Ecto neural progenitor cell (in vitro differentiated cells): ENCODE results near the gene COMTD1.
"Not testable (repeated sequence)": the region's sequence is repeated elsewhere in the genome, so short reads cannot be mapped to it uniquely, and the experiment has no call there.

Source experiments
- DNase-seq: peaks from one replicate; pipeline ENCODE4 v3.0.0-alpha.2; 2018; ENCODE audit warnings: low spot score

COMTD1 gene

GRCh38 chr10:75223507-75223906 is 12.2 kb downstream of the COMTD1 start:
- DNase-seq: no peak

- not testable (repeated sequence) for DNase-seq
Measured at GRCh38 chr10:75221492-75221891, 14.3 kb downstream of the COMTD1 start.

- no peak for DNase-seq
Measured at GRCh38 chr10:75220274-75220673, 15.5 kb downstream of the COMTD1 start.

GRCh38 chr10:75212343-75212742 is 23.4 kb downstream of the COMTD1 start:
- no peak for DNase-seq

GRCh38 chr10:75211007-75211691 is 24.6 kb downstream of the COMTD1 start:
- no peak for DNase-seq

GRCh38 chr10:75210282-75211006 is 25.3 kb downstream of the COMTD1 start, which contains the start of gene VDAC2:
VDAC2 (plus strand) TSS chr10:75210796; CDS start chr10:75211159, 363 bp downstream.
- peak; percentile 94 for DNase-seq

GRCh38 chr10:75209921-75210281 is 25.9 kb downstream of the COMTD1 start:
- DNase-seq: no peak

GRCh38 chr10:75209086-75209920 is 26.5 kb downstream of the COMTD1 start:
- DNase-seq: no peak

GRCh38 chr10:75208181-75208580 is 27.6 kb downstream of the COMTD1 start:
- no peak for DNase-seq

- DNase-seq: no peak
Measured at GRCh38 chr10:75207857-75208144, 28.0 kb downstream of the COMTD1 start.

- no peak for DNase-seq
Measured at GRCh38 chr10:75207079-75207856, 28.5 kb downstream of the COMTD1 start.

GRCh38 chr10:75206638-75207037 is 29.1 kb downstream of the COMTD1 start:
- not testable (repeated sequence) for DNase-seq

GRCh38 chr10:75205908-75206307 is 29.8 kb downstream of the COMTD1 start:
- no peak for DNase-seq

GRCh38 chr10:75203724-75204123 is 32.0 kb downstream of the COMTD1 start:
- DNase-seq: no peak

GRCh38 chr10:75203046-75203620 is 32.6 kb downstream of the COMTD1 start:
- DNase-seq: not testable (repeated sequence)

- no peak for DNase-seq
Measured at GRCh38 chr10:75202321-75203045, 33.3 kb downstream of the COMTD1 start.

GRCh38 chr10:75201793-75202307 is 33.9 kb downstream of the COMTD1 start:
- DNase-seq: no peak

GRCh38 chr10:75199949-75200348 is 35.8 kb downstream of the COMTD1 start:
- not testable (repeated sequence) for DNase-seq

- DNase-seq: no peak
Measured at GRCh38 chr10:75197906-75198305, 37.9 kb downstream of the COMTD1 start.

- no peak for DNase-seq
Measured at GRCh38 chr10:75197066-75197465, 38.7 kb downstream of the COMTD1 start.
